HepG2 (cell line): ENCODE data around the gene LYRM2. TPM values are rescaled to one million over a fixed set of nuclear protein-coding genes. Genes with fewer than 3 reads are reported as not detected.

Experiments
- AFF4 ChIP-seq: sonication (generic); formaldehyde crosslinking; IDR thresholded peaks from 2 replicates; pipeline ENCODE4 v1.4.0; 2020; ENCODE audit warnings: missing genetic modification reagents
- BHLHE40 ChIP-seq: IDR thresholded peaks from 2 replicates; pipeline ENCODE4 v1.6.1; 2011; ENCODE audit warnings: low read length, improper control_type of control experiment
- ETV6 ChIP-seq: sonication (generic); formaldehyde crosslinking; conservative IDR thresholded peaks from 2 replicates; pipeline ENCODE4 v1.4.0; 2020; ENCODE audit warnings: missing genetic modification reagents
- GATAD1 ChIP-seq: IDR thresholded peaks from 2 replicates; pipeline ENCODE4 v1.6.1; 2016; ENCODE audit warnings: missing genetic modification reagents, missing compliant biosample characterization
- HNRNPLL ChIP-seq: fragments of 200-400 bp; formaldehyde crosslinking; IDR thresholded peaks from 2 replicates; pipeline ENCODE4 v1.6.1; 2017; ENCODE audit warnings: mild to moderate bottlenecking, low read depth, low read length; ENCODE audit not compliant: poor library complexity, severe bottlenecking
- MATR3 ChIP-seq: sonication (generic); formaldehyde crosslinking; IDR thresholded peaks from 2 replicates; pipeline ENCODE4 v1.4.0; 2020; ENCODE audit warnings: missing genetic modification reagents
- MAX ChIP-seq: IDR thresholded peaks from 2 replicates; pipeline ENCODE4 v1.6.1; 2012; ENCODE audit warnings: inconsistent platforms
- NFATC3 ChIP-seq: sonication (generic); formaldehyde crosslinking; IDR thresholded peaks from 2 replicates; pipeline ENCODE4 v1.5.1; 2020; ENCODE audit warnings: mild to moderate bottlenecking, missing genetic modification reagents
- POGK ChIP-seq: sonication (generic); formaldehyde crosslinking; conservative IDR thresholded peaks from 2 replicates; pipeline ENCODE4 v1.8.0; 2022; ENCODE audit warnings: mild to moderate bottlenecking, moderate library complexity, missing genetic modification reagents
- SIN3A ChIP-seq: IDR thresholded peaks from 2 replicates; pipeline ENCODE4 v1.6.1; 2011; ENCODE audit warnings: low read depth, mild to moderate bottlenecking, control low read depth, low read length, borderline replicate concordance
- SP4 ChIP-seq: sonication (generic); formaldehyde crosslinking; IDR thresholded peaks from 2 replicates; pipeline ENCODE4 v1.8.1; 2023; ENCODE audit warnings: mild to moderate bottlenecking, missing genetic modification reagents
- TEAD2 ChIP-seq: sonication (generic); formaldehyde crosslinking; IDR thresholded peaks from 2 replicates; pipeline ENCODE4 v1.9.0; 2021; ENCODE audit warnings: missing genetic modification reagents
- TGIF2 ChIP-seq: IDR thresholded peaks from 2 replicates; pipeline ENCODE4 v1.6.1; 2016; ENCODE audit warnings: control low read depth, missing compliant biosample characterization
- YEATS2 ChIP-seq: sonication (generic); formaldehyde crosslinking; IDR thresholded peaks from 2 replicates; pipeline ENCODE4 v1.4.0; 2020; ENCODE audit warnings: missing genetic modification reagents, borderline replicate concordance
- ZBTB20 ChIP-seq: sonication (generic); formaldehyde crosslinking; IDR thresholded peaks from 2 replicates; pipeline ENCODE4 v1.8.1; 2023; ENCODE audit warnings: missing genetic modification reagents, low read depth, mild to moderate bottlenecking, borderline replicate concordance
- ZBTB43 ChIP-seq: sonication (generic); formaldehyde crosslinking; conservative IDR thresholded peaks from 2 replicates; pipeline ENCODE4 v1.4.0; 2020; ENCODE audit warnings: missing genetic modification reagents
- ZNF337 ChIP-seq: sonication (generic); formaldehyde crosslinking; IDR thresholded peaks from 2 replicates; pipeline ENCODE4 v1.5.1; 2020; ENCODE audit warnings: missing genetic modification reagents, low read depth, mild to moderate bottlenecking, borderline replicate concordance
- ZNF350 ChIP-seq: sonication (generic); formaldehyde crosslinking; IDR thresholded peaks from 2 replicates; pipeline ENCODE4 v1.4.0; 2020; ENCODE audit warnings: mild to moderate bottlenecking, low read depth, missing genetic modification reagents, borderline replicate concordance
- ZNF460 ChIP-seq: sonication (generic); formaldehyde crosslinking; IDR thresholded peaks from 2 replicates; pipeline ENCODE4 v1.5.1; 2020; ENCODE audit warnings: missing genetic modification reagents, mild to moderate bottlenecking, borderline replicate concordance
- ZNF567 ChIP-seq: sonication (generic); formaldehyde crosslinking; IDR thresholded peaks from 2 replicates; pipeline ENCODE4 v1.8.1; 2023; ENCODE audit warnings: mild to moderate bottlenecking, missing genetic modification reagents, borderline replicate concordance
- ZNF672 ChIP-seq: sonication (generic); formaldehyde crosslinking; IDR thresholded peaks from 2 replicates; pipeline ENCODE4 v1.8.1; 2022; ENCODE audit warnings: missing genetic modification reagents
- ZNF878 ChIP-seq: sonication (generic); formaldehyde crosslinking; IDR thresholded peaks from 2 replicates; pipeline ENCODE4 v1.8.1; 2023; ENCODE audit warnings: mild to moderate bottlenecking, missing genetic modification reagents, moderate library complexity
- polyA plus RNA-seq, 8 experiments: library from polyadenylated mRNA; depleted of rRNA in 3 of 8; stranded (reverse) in 7 of 8; unstranded in 1 of 8; fragments of >200 nt; fragmentation: Illumina TruSeq in 4 of 8; extraction: Trizol in 4 of 8; gene quantifications; 2 replicates each; pipeline versions ENCODE4 v1.2.1 to v1.2.3, GENCODE V29; 2011 to 2016; ENCODE audit warnings: low read depth in 4 of 8, missing spikeins in 1 of 8, mixed read lengths in 1 of 8; ENCODE audit not compliant: insufficient read depth in 1 of 8
- total RNA-seq, 5 experiments: library from RNA; depleted of rRNA; stranded (reverse); fragments of >200 nt; fragmentation: Illumina TruSeq; extraction: Trizol; gene quantifications; 2 replicates each; pipeline ENCODE4 v1.2.3, GENCODE V29; 2016; ENCODE audit warnings: low read depth in 1 of 5

LYRM2 gene
- total and polyA plus RNA-seq, 2 of the 13 experiments (the other 11 are each of a cell fraction or from before 2014, with no cell fraction given), result 17.8 to 32.6 TPM

GRCh38 chr6:89638320-89639195, at the start of gene LYRM2 (continued):
- TF ChIP-seq AFF4 (no peak), SIN3A (peak; percentile 71), ZNF567 (CRISPR knock-in tag) (0 out of 2 replicates have a peak, but pooled peaks have one; percentile 54), ZNF337 (CRISPR knock-in tag) (peak; percentile 67; the same call in 1 of the 2 replicates), ETV6 (CRISPR knock-in tag) (peak; percentile 34; the same call in 1 of the 2 replicates), POGK (peak; percentile 82; the same call in 1 of the 2 replicates), YEATS2 (CRISPR knock-in tag) (peak; percentile 92), BHLHE40 (peak; percentile 58; the same call in 1 of the 2 replicates), TGIF2 (CRISPR knock-in tag) (peak; percentile 85; the same call in 1 of the 2 replicates), ZNF350 (CRISPR knock-in tag) (peak; percentile 93; the same call in 1 of the 2 replicates), MAX (peak; percentile 88), HNRNPLL (peak; percentile 59), NFATC3 (0 out of 2 replicates have a peak, but pooled peaks have one; percentile 70), MATR3 (CRISPR knock-in tag) (no peak), ZBTB20 (CRISPR knock-in tag) (peak; percentile 59; the same call in 1 of the 2 replicates), ZNF672 (CRISPR knock-in tag) (no peak), ZNF878 (CRISPR knock-in tag) (peak; percentile 76), SP4 (CRISPR knock-in tag) (peak; percentile 89), TEAD2 (no peak), GATAD1 (CRISPR knock-in tag) (peak; percentile 87), ZNF460 (CRISPR knock-in tag) (peak; percentile 33; the same call in 1 of the 2 replicates), ZBTB43 (CRISPR knock-in tag) (peak; percentile 18; the same call in 1 of the 2 replicates)
